GM23338 (cell line): ENCODE measurements around the gene SHKBP1. TPM values are rescaled to one million over a fixed set of nuclear protein-coding genes. Genes with fewer than 3 reads are reported as not detected.

Experiments
- ATAC-seq: fragments of 200-7000 bp; cut with Tn5 transposase; 3 replicates; pipeline ENCODE4 v1.9.1; 2020
- DNase-seq: peaks from one replicate; pipeline ENCODE4 v3.0.0-alpha.2; 2015; ENCODE audit warnings: low spot score
- H2AFZ ChIP-seq: fragments of 200-600 bp; sonication (generic); 2 replicates; pipeline ENCODE4 v1.8.0; 2016; ENCODE audit warnings: antibody characterized with exemption, mild to moderate bottlenecking, moderate library complexity
- H3F3A ChIP-seq: fragments of 200-600 bp; sonication (generic); replicated peaks from 2 replicates; pipeline ENCODE4 v1.8.0; 2017; ENCODE audit warnings: antibody characterized with exemption, mixed run types, low read depth
- H3K27ac ChIP-seq: fragments of 200-600 bp; sonication (generic); 2 replicates; pipeline ENCODE4 v1.6.1; 2016; ENCODE audit warnings: low read depth
- H3K27me3 ChIP-seq: fragments of 200-600 bp; sonication (generic); 2 replicates; pipeline ENCODE4 v1.8.0; 2016; ENCODE audit warnings: mild to moderate bottlenecking, mixed run types, moderate library complexity; ENCODE audit not compliant: insufficient read depth
- H3K36me3 ChIP-seq: fragments of 200-600 bp; sonication (generic); 2 replicates; pipeline ENCODE4 v1.8.0; 2016; ENCODE audit warnings: mild to moderate bottlenecking; ENCODE audit not compliant: insufficient read depth
- H3K4me1 ChIP-seq: fragments of 200-600 bp; sonication (generic); 2 replicates; pipeline ENCODE4 v1.8.0; 2016; ENCODE audit warnings: mild to moderate bottlenecking, moderate library complexity; ENCODE audit not compliant: insufficient read depth
- H3K4me2 ChIP-seq: fragments of 200-600 bp; sonication (generic); 2 replicates; pipeline ENCODE4 v1.7.1; 2017; ENCODE audit warnings: mixed run types
- H3K4me3 ChIP-seq: fragments of 200-600 bp; sonication (generic); 2 replicates; pipeline ENCODE4 v1.6.1; 2016; ENCODE audit warnings: mixed run types
- H3K79me2 ChIP-seq: fragments of 200-600 bp; sonication (generic); replicated peaks from 2 replicates; pipeline ENCODE4 v1.8.0; 2017; ENCODE audit warnings: mild to moderate bottlenecking; ENCODE audit not compliant: insufficient read depth
- H3K9me2 ChIP-seq: fragments of 200-600 bp; sonication (generic); 2 replicates; pipeline ENCODE4 v1.8.0; 2017; ENCODE audit not compliant: insufficient read depth
- H4K20me1 ChIP-seq: fragments of 200-600 bp; sonication (generic); replicated peaks from 2 replicates; pipeline ENCODE4 v1.8.0; 2017; ENCODE audit warnings: mild to moderate bottlenecking; ENCODE audit not compliant: insufficient read depth
- H3K27ac Mint-ChIP-seq: 2 replicates; pipeline ENCODE4 v1.8.0; 2020; ENCODE audit warnings: inconsistent platforms, mild to moderate bottlenecking, moderate library complexity, mixed read lengths
- H3K27me3 Mint-ChIP-seq: 3 replicates; pipeline ENCODE4 v1.8.0; 2022; ENCODE audit warnings: low read depth, mild to moderate bottlenecking, moderate library complexity, mixed read lengths, inconsistent platforms; ENCODE audit not compliant: insufficient read depth, poor library complexity
- H3K36me3 Mint-ChIP-seq: 3 replicates; pipeline ENCODE4 v1.8.0; 2021; ENCODE audit warnings: low read depth, mild to moderate bottlenecking, inconsistent platforms, moderate library complexity, mixed read lengths
- H3K4me1 Mint-ChIP-seq: 3 replicates; pipeline ENCODE4 v1.8.0; 2020; ENCODE audit warnings: mild to moderate bottlenecking, inconsistent platforms, mixed read lengths
- H3K4me3 Mint-ChIP-seq: 3 replicates; pipeline ENCODE4 v1.8.0; 2021; ENCODE audit warnings: moderate library complexity, mild to moderate bottlenecking, inconsistent platforms, mixed read lengths
- H3K9me3 Mint-ChIP-seq: 3 replicates; pipeline ENCODE4 v1.8.0; 2020; ENCODE audit warnings: moderate library complexity, mild to moderate bottlenecking, inconsistent platforms, mixed read lengths
- CTCF ChIP-seq, 2 experiments: fragments of 200-600 bp in 1 of 2; sonication (generic) in 1 of 2; conservative IDR thresholded peaks; 2 replicates each; pipeline versions ENCODE4 v1.5.1 to v1.6.1; 2016 to 2017; ENCODE audit warnings: antibody characterized with exemption in 2 of 2, low read depth in 2 of 2, mild to moderate bottlenecking in 2 of 2, moderate library complexity in 1 of 2
- REST ChIP-seq: IDR thresholded peaks from one replicate; pipeline ENCODE4 v1.6.1; 2018; ENCODE audit warnings: antibody characterized with exemption; ENCODE audit not compliant: unreplicated experiment
- STAT1 ChIP-seq: IDR thresholded peaks from one replicate; pipeline ENCODE4 v1.6.1; 2016; ENCODE audit warnings: antibody characterized with exemption; ENCODE audit not compliant: unreplicated experiment
- polyA plus RNA-seq: library from polyadenylated mRNA; unstranded; fragments of >200 nt; fragmentation: Nextera tagmentation; extraction: Ambion mirVana; gene quantifications from 2 replicates; pipeline ENCODE4 v1.2.1, GENCODE V29; 2016
- total RNA-seq: library from RNA; depleted of rRNA; stranded (reverse); fragments of >200 nt; shearing (Covaris generic); gene quantifications from 2 replicates; pipeline ENCODE4 v1.2.3, GENCODE V29; 2014

The SHKBP1 gene
- total and polyA plus RNA-seq, 2 experiments from 2014 or later = 63.2 to 69.8 TPM

GRCh38 chr19:40530091-40530901 lies 46.4 kb upstream of the SHKBP1 start:
- ATAC-seq = peak; percentile 37
- peak overlapping the region; percentile 67 for H3K4me3 Mint-ChIP-seq
- peak overlapping the region; percentile 86 for H3K4me2 ChIP-seq

More at GRCh38 chr19:40530091-40530901, 46.4 kb upstream of the SHKBP1 start:
- peak; percentile 83 for DNase-seq
- Histone ChIP-seq H3K9me2 (no peaks in the 10 kb centered on the region), H3K4me1 (peaks cover 11% of the 10 kb centered on the region), H2AFZ (peak overlapping the region; percentile 99; the same call in 1 of the 2 replicates), H3K79me2 (no peaks in the 10 kb centered on the region), H3F3A (no peaks in the 10 kb centered on the region), H3K27me3 (peaks cover 3% of the 10 kb centered on the region; the same call in 1 of the 2 replicates), H3K4me3 (peak overlapping the region; percentile 63), H3K27ac (no peak overlapping the region), H4K20me1 (no peaks in the 10 kb centered on the region), H3K36me3 (no peaks in the 10 kb centered on the region)
- Mint-ChIP-seq H3K4me1 (peaks cover 18% of the 10 kb centered on the region), H3K27me3 (peaks cover 26% of the 10 kb centered on the region), H3K36me3 (no peaks in the 10 kb centered on the region; the same call in 2 of the 3 replicates), H3K27ac (no peak overlapping the region), H3K9me3 (peaks cover 4% of the 10 kb centered on the region; the same call in 2 of the 3 replicates)
- no peak for TF ChIP-seq STAT1
- TF ChIP-seq CTCF (conservative IDR thresholded peaks at IDR 0.05; ENCODE audit: low read depth in 2 of 2) = peak; percentile 38 to 61
- peak; percentile 80 for TF ChIP-seq REST
